HG02970 (cell line): ENCODE data around the gene SND1.

Experiments used
- ATAC-seq: cut with Tn5 transposase; IDR thresholded peaks from one replicate; pipeline ENCODE4 v1.9.1; 2021; ENCODE audit warnings: mild to moderate bottlenecking, moderate library complexity, moderate number of reproducible peaks; ENCODE audit not compliant: unreplicated experiment, low FRiP score

SND1 gene

GRCh38 chr7:128025819-128026218 lies 373.8 kb downstream of the SND1 start:
- ATAC-seq = no peak

GRCh38 chr7:128026551-128026950 lies 374.6 kb downstream of the SND1 start:
- no peak for ATAC-seq

GRCh38 chr7:128027485-128027980 lies 375.5 kb downstream of the SND1 start:
- ATAC-seq = no peak

- ATAC-seq = no peak
Observed at GRCh38 chr7:128029405-128029995, 377.5 kb downstream of the SND1 start.

GRCh38 chr7:128030263-128030653 lies 378.3 kb downstream of the SND1 start:
- no peak for ATAC-seq

GRCh38 chr7:128030654-128031611 lies 378.9 kb downstream of the SND1 start, which contains the start of gene LRRC4:
LRRC4 (minus strand) TSS chr7:128031437; CDS start chr7:128030640, 797 bp downstream.
- no peak for ATAC-seq

- no peak for ATAC-seq
Observed at GRCh38 chr7:128031901-128032604, 380.1 kb downstream of the SND1 start.

GRCh38 chr7:128032605-128033235 lies 380.7 kb downstream of the SND1 start:
- no peak for ATAC-seq

- ATAC-seq = no peak
Observed at GRCh38 chr7:128033246-128033645, 381.3 kb downstream of the SND1 start.

GRCh38 chr7:128034825-128035224 lies 382.8 kb downstream of the SND1 start:
- ATAC-seq = no peak

GRCh38 chr7:128035712-128036111 lies 383.7 kb downstream of the SND1 start:
- ATAC-seq = no peak

GRCh38 chr7:128036226-128036940 lies 384.4 kb downstream of the SND1 start:
- no peak for ATAC-seq

- ATAC-seq = no peak
Observed at GRCh38 chr7:128037081-128037480, 385.1 kb downstream of the SND1 start.

- ATAC-seq = no peak
Observed at GRCh38 chr7:128037880-128038619, 386.1 kb downstream of the SND1 start.

- no peak for ATAC-seq
Observed at GRCh38 chr7:128039544-128039953, 387.6 kb downstream of the SND1 start.

GRCh38 chr7:128040205-128040604 lies 388.2 kb downstream of the SND1 start:
- no peak for ATAC-seq

- no peak for ATAC-seq
Observed at GRCh38 chr7:128041203-128041602, 389.2 kb downstream of the SND1 start.

- ATAC-seq = no peak
Observed at GRCh38 chr7:128042012-128042411, 390.0 kb downstream of the SND1 start.

- ATAC-seq = no peak
Observed at GRCh38 chr7:128044064-128044463, 392.1 kb downstream of the SND1 start.
